WTC11 (cell line): Measurements from ENCODE around the gene CDK18. TPM values are rescaled to one million over a fixed set of nuclear protein-coding genes. Genes with fewer than 3 reads are reported as not detected.

Experiments used
- ATAC-seq: fragments of 200-7000 bp; cut with Tn5 transposase; 2 replicates; pipeline ENCODE4 v1.10.0; 2021; ENCODE audit warnings: mild to moderate bottlenecking, moderate library complexity
- CTCF ChIA-PET: fragments of 300-600 bp; sonication (Branson Sonifier 250); formaldehyde crosslinking; loops from one replicate; lab custom pipeline; 2021; ENCODE audit warnings: antibody characterized with exemption; lab: Charles Lee
- POLR2A ChIA-PET: fragments of 350-600 bp; sonication (Branson Sonifier 250); formaldehyde crosslinking; loops from one replicate; lab custom pipeline; 2021; ENCODE audit warnings: antibody characterized with exemption; lab: Charles Lee
- DNase-seq: peaks from one replicate; pipeline ENCODE4 v3.0.0; 2021; ENCODE audit warnings: low spot score
- H3K27ac Mint-ChIP-seq: 2 replicates; pipeline ENCODE4 v1.8.0; 2021; ENCODE audit warnings: mixed read lengths
- H3K27me3 Mint-ChIP-seq: 2 replicates; pipeline ENCODE4 v1.8.0; 2021; ENCODE audit warnings: low read depth, mild to moderate bottlenecking, moderate library complexity, mixed read lengths
- H3K36me3 Mint-ChIP-seq: 2 replicates; pipeline ENCODE4 v1.8.0; 2021; ENCODE audit warnings: mixed read lengths
- H3K4me1 Mint-ChIP-seq: 2 replicates; pipeline ENCODE4 v1.8.0; 2022; ENCODE audit warnings: mixed read lengths
- H3K4me3 Mint-ChIP-seq: 2 replicates; pipeline ENCODE4 v1.8.0; 2021; ENCODE audit warnings: mild to moderate bottlenecking, moderate library complexity, mixed read lengths
- H3K9me3 Mint-ChIP-seq: 2 replicates; pipeline ENCODE4 v1.8.0; 2021; ENCODE audit warnings: mixed read lengths
- ATF1 ChIP-seq: sonication (generic); formaldehyde crosslinking; IDR thresholded peaks from 2 replicates; pipeline ENCODE4 v1.8.1; 2023; ENCODE audit warnings: mild to moderate bottlenecking, moderate library complexity, missing genetic modification reagents
- CREM ChIP-seq: sonication (generic); formaldehyde crosslinking; IDR thresholded peaks from 2 replicates; pipeline ENCODE4 v1.8.1; 2022; ENCODE audit warnings: mild to moderate bottlenecking, missing genetic modification reagents, moderate library complexity
- ELF4 ChIP-seq: sonication (generic); formaldehyde crosslinking; IDR thresholded peaks from 2 replicates; pipeline ENCODE4 v1.8.1; 2022; ENCODE audit warnings: low read depth, mild to moderate bottlenecking, moderate library complexity, missing genetic modification reagents
- FOXJ3 ChIP-seq: sonication (generic); formaldehyde crosslinking; IDR thresholded peaks from 2 replicates; pipeline ENCODE4 v1.9.0; 2021; ENCODE audit warnings: missing genetic modification reagents, mild to moderate bottlenecking, borderline replicate concordance
- GTF2I ChIP-seq: fragments of 250-450 bp; sonication (Bioruptor Pico); conservative IDR thresholded peaks from 2 replicates; pipeline ENCODE4 v1.4.0; 2021; ENCODE audit warnings: mild to moderate bottlenecking
- JAZF1 ChIP-seq: fragments of 250-450 bp; sonication (Bioruptor Pico); IDR thresholded peaks from 2 replicates; pipeline ENCODE4 v1.9.0; 2021; ENCODE audit warnings: moderate library complexity, mild to moderate bottlenecking, inconsistent platforms
- MXD4 ChIP-seq: fragments of 250-450 bp; sonication (Bioruptor Pico); IDR thresholded peaks from 2 replicates; pipeline ENCODE4 v1.8.0; 2021; ENCODE audit warnings: mild to moderate bottlenecking, moderate library complexity, borderline replicate concordance
- NR3C1 ChIP-seq: sonication (generic); formaldehyde crosslinking; conservative IDR thresholded peaks from 2 replicates; pipeline ENCODE4 v1.8.1; 2023; ENCODE audit warnings: low read depth, mild to moderate bottlenecking, missing genetic modification reagents
- OVOL2 ChIP-seq: fragments of 250-450 bp; sonication (Bioruptor Pico); IDR thresholded peaks from 2 replicates; pipeline ENCODE4 v1.9.0; 2021; ENCODE audit warnings: mild to moderate bottlenecking, borderline replicate concordance
- SP1 ChIP-seq: sonication (generic); formaldehyde crosslinking; conservative IDR thresholded peaks from 2 replicates; pipeline ENCODE4 v1.8.1; 2022; ENCODE audit warnings: missing genetic modification reagents
- ZBTB21 ChIP-seq: sonication (generic); formaldehyde crosslinking; IDR thresholded peaks from 2 replicates; pipeline ENCODE4 v1.8.1; 2023; ENCODE audit warnings: mild to moderate bottlenecking, missing genetic modification reagents, borderline replicate concordance
- ZNF219 ChIP-seq: sonication (generic); formaldehyde crosslinking; IDR thresholded peaks from 2 replicates; pipeline ENCODE4 v1.8.0; 2023; ENCODE audit warnings: missing genetic modification reagents, mild to moderate bottlenecking, borderline replicate concordance
- ZNF671 ChIP-seq: fragments of 250-450 bp; sonication (Bioruptor Pico); IDR thresholded peaks from 2 replicates; pipeline ENCODE4 v1.8.0; 2021; ENCODE audit warnings: mild to moderate bottlenecking
- total RNA-seq: library from RNA; stranded (reverse); gene quantifications from 3 replicates; pipeline ENCODE4 v1.2.3, GENCODE V29; 2021
- TF ChIP-seq, protein P1 (sequence below): sonication (generic); formaldehyde crosslinking; IDR thresholded peaks from 2 replicates; pipeline ENCODE4 v1.8.1; 2022; ENCODE audit warnings: low read depth, missing genetic modification reagents, borderline replicate concordance
- TF ChIP-seq, protein P2 (sequence below): sonication (generic); formaldehyde crosslinking; conservative IDR thresholded peaks from 2 replicates; pipeline ENCODE4 v1.8.1; 2022; ENCODE audit warnings: mild to moderate bottlenecking, missing genetic modification reagents
- TF ChIP-seq, protein P3 (sequence below): sonication (generic); formaldehyde crosslinking; IDR thresholded peaks from 2 replicates; pipeline ENCODE4 v1.8.1; 2023; ENCODE audit warnings: mild to moderate bottlenecking, missing genetic modification reagents
- TF ChIP-seq, protein P4 (sequence below): sonication (generic); formaldehyde crosslinking; IDR thresholded peaks from 2 replicates; pipeline ENCODE4 v1.8.1; 2023; ENCODE audit warnings: mild to moderate bottlenecking, moderate library complexity, missing genetic modification reagents
- TF ChIP-seq, protein P5 (sequence below): fragments of 250-450 bp; sonication (Bioruptor Pico); IDR thresholded peaks from 2 replicates; pipeline ENCODE4 v1.8.0; 2021; ENCODE audit warnings: mild to moderate bottlenecking
- TF ChIP-seq, protein P6 (sequence below): sonication (generic); formaldehyde crosslinking; IDR thresholded peaks from 2 replicates; pipeline ENCODE4 v1.8.1; 2023; ENCODE audit warnings: mild to moderate bottlenecking, missing genetic modification reagents, moderate library complexity

The CDK18 gene
- total RNA-seq, 1 experiment from 2014 or later, result 71.9 TPM

DNA sequence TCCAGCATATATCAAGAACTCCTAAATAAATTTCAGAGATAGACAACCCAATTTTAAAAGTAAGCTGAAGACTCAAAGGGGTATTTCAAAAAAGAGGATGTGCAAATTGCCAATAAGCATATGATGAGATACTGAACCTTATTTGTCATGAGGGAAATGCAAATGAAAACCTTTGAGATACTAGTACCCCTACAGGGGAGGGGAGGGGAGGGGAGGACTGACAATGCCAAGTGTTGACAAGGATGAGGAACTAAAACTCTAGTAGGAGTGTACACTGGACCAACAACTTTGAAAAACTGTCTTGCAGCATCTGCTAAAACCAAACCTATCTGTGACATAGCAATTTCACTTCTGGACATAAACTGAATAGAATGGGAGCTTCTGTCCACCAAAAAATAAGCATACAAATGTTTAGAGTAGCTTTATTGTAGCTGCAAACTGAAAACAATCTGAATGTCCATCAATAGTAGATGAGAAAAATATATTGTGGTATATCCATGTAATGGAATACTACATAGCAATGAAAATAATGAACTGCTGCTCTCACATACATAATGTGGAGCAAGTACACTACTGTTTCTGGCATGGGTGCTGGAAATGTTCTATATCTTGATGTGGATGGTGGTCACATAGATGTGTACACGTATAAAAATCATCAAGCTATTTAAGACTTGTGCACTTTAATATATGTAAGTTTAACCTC, 57.2 kb downstream of the CDK18 start (continued):
- no peak for TF ChIP-seq ZBTB21 (CRISPR knock-in tag)
- TF ChIP-seq, protein P1, sequence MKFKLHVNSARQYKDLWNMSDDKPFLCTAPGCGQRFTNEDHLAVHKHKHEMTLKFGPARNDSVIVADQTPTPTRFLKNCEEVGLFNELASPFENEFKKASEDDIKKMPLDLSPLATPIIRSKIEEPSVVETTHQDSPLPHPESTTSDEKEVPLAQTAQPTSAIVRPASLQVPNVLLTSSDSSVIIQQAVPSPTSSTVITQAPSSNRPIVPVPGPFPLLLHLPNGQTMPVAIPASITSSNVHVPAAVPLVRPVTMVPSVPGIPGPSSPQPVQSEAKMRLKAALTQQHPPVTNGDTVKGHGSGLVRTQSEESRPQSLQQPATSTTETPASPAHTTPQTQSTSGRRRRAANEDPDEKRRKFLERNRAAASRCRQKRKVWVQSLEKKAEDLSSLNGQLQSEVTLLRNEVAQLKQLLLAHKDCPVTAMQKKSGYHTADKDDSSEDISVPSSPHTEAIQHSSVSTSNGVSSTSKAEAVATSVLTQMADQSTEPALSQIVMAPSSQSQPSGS (CRISPR knock-in tag), result no peak
- TF ChIP-seq ELF4 (CRISPR knock-in tag), result no peak
- no peak for TF ChIP-seq NR3C1

DNA sequence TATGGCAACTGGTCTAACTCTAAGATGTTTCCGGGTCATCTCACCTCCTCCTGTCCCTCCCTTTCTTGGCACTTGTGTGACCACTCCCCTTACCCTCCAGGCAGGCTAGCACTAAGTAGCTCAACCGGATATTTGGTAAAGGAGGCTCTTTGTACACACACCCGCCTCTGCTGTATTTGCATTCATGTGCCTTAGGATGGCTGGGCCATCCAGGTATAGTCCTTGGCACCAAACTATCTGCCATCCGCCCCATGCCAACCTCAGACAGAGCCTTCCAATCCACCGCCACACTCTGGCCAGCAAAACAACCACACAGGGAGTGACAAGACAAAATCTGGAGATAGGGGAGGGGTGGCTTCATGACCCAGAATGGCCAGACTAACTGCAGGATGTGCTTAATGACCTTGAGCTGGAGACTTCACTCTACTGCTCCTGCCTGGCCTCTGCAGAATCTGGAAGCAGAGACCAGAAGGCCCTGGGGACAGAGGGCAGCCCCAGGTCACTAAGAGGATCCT, 59.5 kb downstream of the CDK18 start:
- POLR2A ChIA-PET, result no interaction called here
- TF ChIP-seq, protein P1 (CRISPR knock-in tag), result no peak
- TF ChIP-seq, protein P2, sequence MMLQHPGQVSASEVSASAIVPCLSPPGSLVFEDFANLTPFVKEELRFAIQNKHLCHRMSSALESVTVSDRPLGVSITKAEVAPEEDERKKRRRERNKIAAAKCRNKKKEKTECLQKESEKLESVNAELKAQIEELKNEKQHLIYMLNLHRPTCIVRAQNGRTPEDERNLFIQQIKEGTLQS, result no peak
- TF ChIP-seq ZNF219 (CRISPR knock-in tag) (no peak), ZNF671 (no peak), SP1 (CRISPR knock-in tag) (no peak), OVOL2 (no peak), FOXJ3 (no peak), GTF2I (CRISPR knock-in tag) (no peak), JAZF1 (CRISPR knock-in tag) (no peak), CREM (CRISPR knock-in tag) (no peak)
- TF ChIP-seq, protein P3, sequence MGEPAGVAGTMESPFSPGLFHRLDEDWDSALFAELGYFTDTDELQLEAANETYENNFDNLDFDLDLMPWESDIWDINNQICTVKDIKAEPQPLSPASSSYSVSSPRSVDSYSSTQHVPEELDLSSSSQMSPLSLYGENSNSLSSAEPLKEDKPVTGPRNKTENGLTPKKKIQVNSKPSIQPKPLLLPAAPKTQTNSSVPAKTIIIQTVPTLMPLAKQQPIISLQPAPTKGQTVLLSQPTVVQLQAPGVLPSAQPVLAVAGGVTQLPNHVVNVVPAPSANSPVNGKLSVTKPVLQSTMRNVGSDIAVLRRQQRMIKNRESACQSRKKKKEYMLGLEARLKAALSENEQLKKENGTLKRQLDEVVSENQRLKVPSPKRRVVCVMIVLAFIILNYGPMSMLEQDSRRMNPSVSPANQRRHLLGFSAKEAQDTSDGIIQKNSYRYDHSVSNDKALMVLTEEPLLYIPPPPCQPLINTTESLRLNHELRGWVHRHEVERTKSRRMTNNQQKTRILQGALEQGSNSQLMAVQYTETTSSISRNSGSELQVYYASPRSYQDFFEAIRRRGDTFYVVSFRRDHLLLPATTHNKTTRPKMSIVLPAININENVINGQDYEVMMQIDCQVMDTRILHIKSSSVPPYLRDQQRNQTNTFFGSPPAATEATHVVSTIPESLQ (CRISPR knock-in tag), result no peak
- TF ChIP-seq, protein P4, sequence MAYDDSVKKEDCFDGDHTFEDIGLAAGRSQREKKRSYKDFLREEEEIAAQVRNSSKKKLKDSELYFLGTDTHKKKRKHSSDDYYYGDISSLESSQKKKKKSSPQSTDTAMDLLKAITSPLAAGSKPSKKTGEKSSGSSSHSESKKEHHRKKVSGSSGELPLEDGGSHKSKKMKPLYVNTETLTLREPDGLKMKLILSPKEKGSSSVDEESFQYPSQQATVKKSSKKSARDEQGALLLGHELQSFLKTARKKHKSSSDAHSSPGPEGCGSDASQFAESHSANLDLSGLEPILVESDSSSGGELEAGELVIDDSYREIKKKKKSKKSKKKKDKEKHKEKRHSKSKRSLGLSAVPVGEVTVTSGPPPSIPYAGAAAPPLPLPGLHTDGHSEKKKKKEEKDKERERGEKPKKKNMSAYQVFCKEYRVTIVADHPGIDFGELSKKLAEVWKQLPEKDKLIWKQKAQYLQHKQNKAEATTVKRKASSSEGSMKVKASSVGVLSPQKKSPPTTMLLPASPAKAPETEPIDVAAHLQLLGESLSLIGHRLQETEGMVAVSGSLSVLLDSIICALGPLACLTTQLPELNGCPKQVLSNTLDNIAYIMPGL (CRISPR knock-in tag), result no peak
- Mint-ChIP-seq H3K36me3 (peaks cover 6% of the 10 kb centered on the region), H3K27me3 (peaks cover 70% of the 10 kb centered on the region), H3K4me1 (peaks cover 7% of the 10 kb centered on the region), H3K27ac (no peak overlapping the region), H3K9me3 (peaks cover 34% of the 10 kb centered on the region), H3K4me3 (no peak overlapping the region)
- CTCF ChIA-PET, result no interaction called here
- DNase-seq, result no peak
- ATAC-seq, result peak; percentile 34

DNA sequence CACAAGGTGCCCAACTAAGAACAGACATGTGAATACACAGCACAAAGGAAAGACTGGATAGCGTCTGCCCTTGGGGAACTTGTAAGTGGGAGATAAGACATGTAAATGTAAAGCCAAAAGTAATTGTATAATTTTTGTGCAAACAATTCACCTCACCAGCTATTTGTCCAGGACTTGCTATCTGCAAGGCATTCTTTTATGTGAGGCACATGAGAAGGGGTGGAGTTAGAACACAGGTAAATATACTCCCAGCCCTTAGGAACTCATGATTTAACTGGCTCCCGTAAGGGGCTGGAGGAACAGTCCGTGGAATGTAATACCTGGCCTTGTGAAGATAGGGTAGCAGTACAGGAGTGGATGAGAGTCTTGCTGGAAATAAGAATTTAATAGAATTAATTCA, 61.3 kb downstream of the CDK18 start:
- H3K27me3 Mint-ChIP-seq, result peaks cover 74% of the 10 kb centered on the region
- ATAC-seq (no peak), DNase-seq (no peak)
- ChIA-PET POLR2A (no interaction called here), CTCF (interaction anchor here (1.5 kb wide), 1 partner anchor 37 kb away, joined by 4 read pairs; no protein-coding TSS in a partner anchor)
- H3K4me3 Mint-ChIP-seq, result no peak overlapping the region
- H3K27ac Mint-ChIP-seq, result no peak overlapping the region
- H3K36me3 Mint-ChIP-seq, result peaks cover 4% of the 10 kb centered on the region
- H3K9me3 Mint-ChIP-seq, result peaks cover 17% of the 10 kb centered on the region
- H3K4me1 Mint-ChIP-seq, result peaks cover 7% of the 10 kb centered on the region
- no peak for TF ChIP-seq MXD4 (CRISPR knock-in tag)
- TF ChIP-seq ATF1 (CRISPR knock-in tag), result no peak
- TF ChIP-seq ELF4 (CRISPR knock-in tag), result no peak
- TF ChIP-seq ZNF219 (CRISPR knock-in tag), result no peak
- TF ChIP-seq, protein P1 (CRISPR knock-in tag), result no peak
- TF ChIP-seq, protein P5, sequence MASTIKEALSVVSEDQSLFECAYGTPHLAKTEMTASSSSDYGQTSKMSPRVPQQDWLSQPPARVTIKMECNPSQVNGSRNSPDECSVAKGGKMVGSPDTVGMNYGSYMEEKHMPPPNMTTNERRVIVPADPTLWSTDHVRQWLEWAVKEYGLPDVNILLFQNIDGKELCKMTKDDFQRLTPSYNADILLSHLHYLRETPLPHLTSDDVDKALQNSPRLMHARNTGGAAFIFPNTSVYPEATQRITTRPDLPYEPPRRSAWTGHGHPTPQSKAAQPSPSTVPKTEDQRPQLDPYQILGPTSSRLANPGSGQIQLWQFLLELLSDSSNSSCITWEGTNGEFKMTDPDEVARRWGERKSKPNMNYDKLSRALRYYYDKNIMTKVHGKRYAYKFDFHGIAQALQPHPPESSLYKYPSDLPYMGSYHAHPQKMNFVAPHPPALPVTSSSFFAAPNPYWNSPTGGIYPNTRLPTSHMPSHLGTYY (CRISPR knock-in tag), result no peak
- TF ChIP-seq, protein P6, sequence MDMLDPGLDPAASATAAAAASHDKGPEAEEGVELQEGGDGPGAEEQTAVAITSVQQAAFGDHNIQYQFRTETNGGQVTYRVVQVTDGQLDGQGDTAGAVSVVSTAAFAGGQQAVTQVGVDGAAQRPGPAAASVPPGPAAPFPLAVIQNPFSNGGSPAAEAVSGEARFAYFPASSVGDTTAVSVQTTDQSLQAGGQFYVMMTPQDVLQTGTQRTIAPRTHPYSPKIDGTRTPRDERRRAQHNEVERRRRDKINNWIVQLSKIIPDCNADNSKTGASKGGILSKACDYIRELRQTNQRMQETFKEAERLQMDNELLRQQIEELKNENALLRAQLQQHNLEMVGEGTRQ (CRISPR knock-in tag), result no peak
